ENCODE results near the gene GNAO1. TPM values are rescaled to one million over a fixed set of nuclear protein-coding genes. Genes with fewer than 3 reads are reported as not detected.

Gene GNAO1
- total RNA-seq, 1 donor from 2014 or later: not detected

GRCh38 chr16:56400458-56400857 is 209.2 kb downstream of the GNAO1 start:
- Histone ChIP-seq H3K4me3 (ENCODE audit: low read depth, low read length) (no peak overlapping the region), H3K27me3 (ENCODE audit: control insufficient read depth, insufficient read depth, low read length) (no peaks in the 10 kb centered on the region), H3K36me3 (ENCODE audit: control insufficient read depth, insufficient read depth, low read length) (peaks cover 16% of the 10 kb centered on the region)
- TF ChIP-seq CTCF (IDR thresholded peaks at IDR 0.05; ENCODE audit: insufficient read depth, low read length, severe bottlenecking): no peak
- DNase-seq (ENCODE audit: low read depth): peak; percentile 50
- FAIRE-seq: no peak

GRCh38 chr16:56401482-56401881 is 210.2 kb downstream of the GNAO1 start:
- Histone ChIP-seq H3K36me3 (ENCODE audit: control insufficient read depth, insufficient read depth, low read length) (peaks cover 16% of the 10 kb centered on the region), H3K4me3 (ENCODE audit: low read depth, low read length) (no peak overlapping the region), H3K27me3 (ENCODE audit: control insufficient read depth, insufficient read depth, low read length) (no peaks in the 10 kb centered on the region)
- FAIRE-seq (no peak), DNase-seq (ENCODE audit: low read depth) (no peak)
- peak; percentile 44 for TF ChIP-seq CTCF (IDR thresholded peaks at IDR 0.05; ENCODE audit: insufficient read depth, low read length, severe bottlenecking)

- FAIRE-seq (no peak), DNase-seq (ENCODE audit: low read depth) (no peak)
- no peak overlapping the region for H3K4me3 ChIP-seq (ENCODE audit: low read depth, low read length)
- H3K27me3 ChIP-seq (ENCODE audit: control insufficient read depth, insufficient read depth, low read length): no peaks in the 10 kb centered on the region
- TF ChIP-seq CTCF (IDR thresholded peaks at IDR 0.05; ENCODE audit: insufficient read depth, low read length, severe bottlenecking): no peak
- H3K36me3 ChIP-seq (ENCODE audit: control insufficient read depth, insufficient read depth, low read length): peaks cover 17% of the 10 kb centered on the region
These were observed 214.8 kb downstream of the GNAO1 start for GRCh38 chr16:56405977-56406672.

Other genes with a start within 250 kb of the GNAO1 start
- 224 and 319 TPM in 2 replicates for gene AMFR, start 234.1 kb downstream of the GNAO1 start, total RNA-seq

All from bronchial epithelial cell (primary cell).